ENCODE measurements around the gene BORCS5.
"Not testable (repeated sequence)": the region's sequence is repeated elsewhere in the genome, so short reads cannot be mapped to it uniquely, and the experiment has no call there.

The BORCS5 gene

DNA sequence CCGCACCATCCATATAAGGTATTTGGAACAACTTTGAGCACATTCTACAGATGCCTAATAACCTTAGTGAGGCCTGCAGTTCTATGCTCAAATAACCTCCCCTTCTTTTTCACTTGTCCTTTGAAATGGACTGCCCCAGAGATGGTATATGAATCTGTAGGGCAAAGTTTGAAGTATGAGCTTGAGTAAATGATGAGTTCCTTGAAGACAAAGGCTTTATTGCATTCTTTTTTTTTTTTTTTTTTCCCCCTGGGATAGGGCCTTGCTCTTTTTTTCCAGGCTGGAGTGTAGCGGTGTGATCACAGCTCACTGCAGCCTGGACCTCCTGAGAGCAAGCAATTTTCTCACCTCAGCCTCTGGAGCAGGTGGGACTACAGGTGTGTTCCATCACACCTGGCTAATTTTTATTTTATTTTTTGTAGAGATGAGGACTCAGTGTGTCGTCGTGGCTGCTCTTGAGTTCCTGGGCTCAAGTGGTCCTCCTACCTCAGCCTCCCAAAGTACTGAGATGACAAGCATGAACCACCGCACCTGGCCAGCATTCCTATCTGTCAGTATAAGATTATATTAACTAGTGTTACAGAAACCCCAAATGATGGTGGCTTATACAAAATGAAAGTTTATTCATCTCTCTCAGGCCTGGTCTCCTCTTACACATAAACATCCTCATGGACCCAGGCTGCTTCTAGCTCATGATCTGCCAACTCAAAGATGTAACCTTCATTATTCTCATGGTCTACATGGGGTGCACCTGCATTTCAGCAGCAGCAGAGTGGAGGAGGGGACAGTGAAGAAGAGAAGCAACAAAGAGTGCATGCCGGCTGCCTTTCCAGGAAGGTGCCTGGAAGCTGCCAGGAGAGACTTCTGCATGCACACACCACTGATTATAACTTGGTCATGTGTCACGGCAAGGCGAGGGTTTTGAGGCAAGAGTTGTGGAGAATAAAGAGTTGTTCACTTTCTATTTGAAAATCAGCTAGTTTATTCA, 104.4 kb downstream of the BORCS5 start:
- DNase-seq (ENCODE audit: low read depth in 3 of 3), result no peak

DNA sequence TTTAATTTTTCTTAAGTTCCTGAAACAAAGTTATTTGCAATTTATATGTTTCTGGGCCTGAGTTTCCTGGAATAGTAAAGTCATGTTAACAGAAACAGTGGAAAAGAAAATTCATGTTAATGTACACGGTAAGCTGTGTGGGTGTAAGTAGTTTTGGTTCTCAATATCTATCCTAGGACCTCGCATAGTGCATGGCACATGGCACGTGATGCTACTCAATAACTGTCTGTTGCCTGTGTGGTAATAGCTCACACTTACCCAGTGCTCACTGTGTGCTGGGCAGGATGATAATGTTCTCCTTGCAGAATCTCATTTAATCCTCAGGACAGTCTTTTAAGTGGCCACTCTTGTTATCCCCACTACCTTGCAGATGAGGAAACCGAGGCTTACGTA, 105.0 kb downstream of the BORCS5 start:
- DNase-seq (ENCODE audit: low read depth in 3 of 3), result no peak

DNA sequence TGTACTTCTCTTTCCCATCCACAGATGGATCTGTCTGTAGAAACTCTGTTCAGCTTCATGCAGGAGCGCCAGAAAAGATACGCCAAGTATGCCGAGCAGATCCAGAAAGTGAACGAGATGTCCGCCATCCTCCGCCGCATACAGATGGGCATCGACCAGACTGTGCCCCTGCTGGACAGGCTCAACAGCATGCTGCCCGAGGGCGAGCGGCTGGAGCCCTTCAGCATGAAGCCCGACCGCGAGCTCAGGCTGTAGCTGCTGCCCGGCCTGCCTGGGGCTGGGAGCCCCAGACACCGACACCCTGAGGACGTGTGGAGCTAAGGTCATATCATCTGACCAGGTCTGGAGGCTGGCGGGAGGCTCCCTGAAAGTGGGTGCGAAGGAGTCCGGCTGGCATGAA, 108.6 kb downstream of the BORCS5 start:
- no peak for DNase-seq (ENCODE audit: low read depth in 3 of 3)

DNA sequence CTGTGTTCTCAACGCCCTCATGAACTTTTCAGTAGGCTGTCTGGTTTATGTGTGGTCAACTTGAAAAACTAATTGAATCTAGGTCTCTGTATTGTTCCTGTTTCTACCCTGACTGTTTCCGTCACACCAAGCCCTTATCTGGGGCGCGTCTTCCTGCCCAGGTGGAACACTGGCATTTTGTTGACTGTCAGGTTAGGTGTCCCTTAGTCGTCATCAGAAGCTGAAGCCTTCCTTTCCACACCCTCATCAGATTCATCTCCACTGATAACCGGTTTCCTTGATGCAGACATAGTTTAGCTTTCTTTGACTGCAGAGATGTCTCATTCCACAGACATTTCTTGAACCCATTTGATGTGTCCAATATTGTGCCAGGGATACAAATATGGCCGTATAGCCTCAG, 109.3 kb downstream of the BORCS5 start:
- DNase-seq (ENCODE audit: low read depth in 3 of 3), result peak in 1 of 3 experiments; percentile 42

DNA sequence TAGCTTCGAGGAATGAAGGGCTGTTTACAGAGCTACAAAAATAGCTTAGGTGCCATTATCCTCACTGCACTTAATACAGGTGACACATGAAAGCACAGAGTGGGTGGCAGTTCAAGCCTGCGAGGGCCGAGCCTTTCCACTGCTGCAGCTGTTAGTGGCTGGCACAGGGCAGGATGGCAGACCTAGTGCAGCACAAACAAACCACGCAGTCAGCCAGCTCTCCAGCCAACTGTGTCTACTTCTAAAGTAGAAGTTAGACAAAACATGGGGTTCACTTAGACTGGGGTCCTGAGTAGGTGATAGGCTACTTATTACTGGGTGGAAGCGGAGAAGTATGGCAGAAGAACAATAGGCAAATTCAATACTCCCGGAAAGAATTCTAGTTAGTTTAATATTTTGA, 110.4 kb downstream of the BORCS5 start:
- DNase-seq (ENCODE audit: low read depth in 3 of 3), result peak in 1 of 3 experiments; percentile 41

DNA sequence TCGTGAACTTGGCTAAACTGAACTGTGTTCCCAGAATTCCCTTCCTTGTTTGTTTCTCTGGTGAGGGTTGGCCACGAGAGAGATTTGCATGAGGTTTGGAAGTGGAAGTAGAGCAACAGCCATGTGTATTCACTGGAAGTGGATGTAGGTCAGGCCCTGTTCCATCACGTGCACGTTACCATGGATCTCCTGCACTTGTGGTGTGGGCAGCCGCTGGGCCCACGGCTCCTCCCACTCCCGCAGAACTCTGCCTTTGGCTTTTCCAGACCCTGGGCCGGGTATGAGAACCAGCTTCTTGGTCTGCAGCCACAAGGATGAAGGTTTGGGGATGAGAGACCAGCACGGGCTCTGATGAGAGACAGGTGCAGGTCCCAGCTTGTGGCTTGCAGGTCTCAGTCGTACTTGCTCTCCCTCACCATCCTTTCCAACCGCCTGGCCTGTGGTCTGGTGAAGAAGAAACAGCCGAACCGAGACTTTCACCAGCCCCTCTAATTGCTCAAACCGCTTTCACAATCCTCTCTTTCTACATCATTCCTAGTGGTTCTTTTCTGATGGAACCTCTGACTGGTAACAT, 110.9 kb downstream of the BORCS5 start:
- peak in 1 of 3 experiments; percentile 26 for DNase-seq (ENCODE audit: low read depth in 3 of 3)

DNA sequence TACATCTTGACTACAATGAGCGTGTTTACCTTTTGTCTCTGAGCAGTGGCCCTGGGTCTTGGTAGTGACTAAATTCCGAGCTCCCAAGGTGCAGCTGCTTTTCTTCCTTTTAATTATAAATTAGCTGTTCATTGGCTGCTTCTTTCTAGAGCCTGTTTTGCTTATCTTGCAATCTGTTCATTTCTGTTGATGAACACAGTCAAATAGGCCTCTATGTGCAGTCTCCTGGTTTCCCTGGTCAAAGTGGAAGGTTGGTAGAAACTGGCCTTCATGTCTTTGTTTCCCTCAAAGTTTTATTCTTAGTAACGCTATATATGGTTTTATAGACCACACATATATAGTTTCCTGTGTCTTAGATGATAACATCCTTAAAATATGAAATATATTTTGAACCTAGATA, 111.7 kb downstream of the BORCS5 start:
- no peak for DNase-seq (ENCODE audit: low read depth in 3 of 3)

DNA sequence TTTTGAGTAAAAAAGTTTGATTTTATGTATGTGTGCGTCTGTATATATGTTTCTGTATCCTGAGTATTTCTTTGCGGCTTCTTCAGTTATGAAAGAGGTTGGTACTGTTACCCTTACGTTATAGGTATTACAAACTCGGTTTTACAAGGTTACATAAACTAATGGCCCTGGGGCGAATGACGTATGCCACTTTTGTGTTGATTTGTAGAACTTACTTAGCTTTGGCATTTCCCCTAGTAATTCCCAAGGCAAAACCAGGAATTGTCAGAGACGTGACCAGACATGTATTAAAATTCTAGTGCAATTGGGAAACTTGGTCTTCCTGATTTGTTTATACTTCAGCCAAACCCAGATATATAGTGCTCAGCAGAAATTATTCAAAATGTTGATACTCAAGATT, 112.5 kb downstream of the BORCS5 start:
- DNase-seq (ENCODE audit: low read depth in 3 of 3), result no peak

DNA sequence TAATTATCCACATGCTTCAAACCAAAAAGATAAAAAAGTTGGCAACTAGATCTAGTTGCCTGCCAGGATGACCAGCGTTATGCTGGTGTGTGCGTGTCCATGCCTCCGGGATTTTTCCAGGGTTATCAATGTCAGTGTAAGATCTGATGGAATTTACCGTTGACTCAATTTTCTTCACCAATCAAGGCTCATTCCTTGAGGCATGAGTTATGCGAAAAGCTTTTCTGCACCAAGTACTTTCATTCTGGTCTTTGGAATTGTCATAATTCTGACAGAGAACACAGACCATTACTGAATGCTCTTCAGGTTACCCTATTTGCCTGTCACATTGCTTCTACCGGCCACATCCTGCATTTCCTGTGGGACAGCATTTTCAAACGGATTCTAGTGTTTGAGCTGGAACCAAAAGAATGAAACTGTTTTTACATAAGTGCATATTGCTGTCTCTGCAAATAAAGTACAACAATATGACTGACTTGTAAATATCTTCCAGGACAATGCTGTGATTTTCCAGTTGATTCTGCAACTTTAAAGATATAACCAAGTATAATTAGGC, 114.0 kb downstream of the BORCS5 start:
- no peak for DNase-seq (ENCODE audit: low read depth in 3 of 3)

DNA sequence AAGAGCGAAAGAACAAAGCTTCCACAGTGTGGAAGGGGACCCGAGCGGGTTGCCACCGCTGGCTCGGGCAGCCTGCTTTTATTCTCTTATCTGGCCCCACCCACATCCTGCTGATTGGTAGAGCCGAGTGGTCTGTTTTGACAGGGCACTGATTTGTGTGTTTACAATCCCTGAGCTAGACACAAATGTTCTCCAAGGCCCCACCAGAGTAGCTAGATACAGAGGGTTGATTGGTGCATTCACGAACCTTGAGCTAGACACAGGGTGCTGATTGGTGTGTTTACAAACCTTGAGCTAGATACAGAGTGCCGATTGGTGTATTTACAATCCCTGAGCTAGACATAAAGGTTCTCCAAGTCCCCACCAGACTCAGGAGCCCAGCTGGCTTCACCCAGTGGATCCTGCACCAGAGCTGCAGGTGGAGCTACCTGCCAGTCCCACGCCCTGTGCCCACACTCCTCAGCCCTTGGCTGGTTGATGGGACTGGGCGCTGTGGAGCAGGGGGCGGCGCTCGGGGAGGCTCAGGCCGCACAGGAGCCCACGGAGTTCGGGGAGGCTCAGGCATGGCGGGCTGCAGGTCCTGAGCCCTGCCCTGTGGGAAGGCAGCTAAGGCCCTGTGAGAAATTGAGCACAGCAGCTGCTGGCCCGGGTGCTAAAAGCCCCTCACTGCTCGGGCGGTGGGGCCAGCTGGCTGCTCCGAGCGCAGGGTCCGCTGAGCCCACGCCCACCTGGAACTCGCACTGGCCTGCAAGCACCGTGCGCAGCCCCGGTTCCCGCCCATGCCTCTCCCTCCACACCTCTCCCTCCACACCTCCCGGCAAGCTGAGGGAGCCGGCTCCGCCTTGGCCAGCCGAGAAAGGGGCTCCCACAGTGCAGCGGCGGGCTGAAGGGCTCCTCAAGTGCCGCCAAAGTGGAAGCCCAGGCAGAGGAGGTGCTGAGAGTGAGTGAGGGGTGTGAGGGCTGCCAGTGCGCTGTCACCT, 115.4 kb downstream of the BORCS5 start:
- not testable (repeated sequence) for DNase-seq (ENCODE audit: low read depth in 3 of 3)

DNA sequence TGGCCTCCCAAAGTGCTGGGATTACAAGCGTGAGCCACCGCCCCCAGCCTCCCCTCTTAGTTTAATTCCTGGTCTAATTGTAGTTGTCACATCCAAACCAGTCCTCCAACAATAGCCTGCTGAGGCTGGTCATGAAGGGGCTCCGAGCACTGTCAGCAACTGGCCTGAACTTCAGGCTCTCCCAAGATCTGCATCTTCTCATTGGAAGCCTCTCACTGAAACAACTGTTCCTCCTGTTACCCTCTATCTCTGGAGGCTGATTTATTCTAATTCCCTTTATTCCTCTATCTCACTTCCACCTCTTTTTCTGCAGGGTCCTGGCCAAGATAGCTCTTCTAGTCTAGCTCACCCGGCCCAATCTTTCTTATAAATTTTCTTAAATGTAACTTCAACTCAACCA, 116.3 kb downstream of the BORCS5 start:
- no peak for DNase-seq (ENCODE audit: low read depth in 3 of 3)

DNA sequence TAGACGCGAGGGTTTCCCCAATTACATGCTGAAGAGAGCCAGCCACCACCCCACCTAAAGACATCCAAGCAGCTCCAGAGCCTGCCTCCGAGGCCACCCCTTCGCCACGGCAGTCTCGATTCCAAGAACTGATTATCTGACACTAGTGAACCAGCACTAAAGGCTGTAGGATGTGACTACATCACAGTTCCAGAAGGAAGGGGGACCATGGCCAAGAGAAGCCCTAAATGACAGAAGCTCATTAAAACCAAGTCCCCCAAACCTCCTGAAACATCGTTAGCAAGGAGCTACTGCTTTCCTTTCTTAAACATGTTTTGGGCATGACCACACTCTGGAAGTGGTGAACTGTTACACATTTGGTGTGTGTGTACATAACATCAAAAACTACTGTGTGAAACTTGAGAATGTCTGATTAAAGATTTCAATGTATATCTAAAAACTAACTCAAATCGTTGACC, 117.6 kb downstream of the BORCS5 start:
- no peak for DNase-seq (ENCODE audit: low read depth in 3 of 3)

DNA sequence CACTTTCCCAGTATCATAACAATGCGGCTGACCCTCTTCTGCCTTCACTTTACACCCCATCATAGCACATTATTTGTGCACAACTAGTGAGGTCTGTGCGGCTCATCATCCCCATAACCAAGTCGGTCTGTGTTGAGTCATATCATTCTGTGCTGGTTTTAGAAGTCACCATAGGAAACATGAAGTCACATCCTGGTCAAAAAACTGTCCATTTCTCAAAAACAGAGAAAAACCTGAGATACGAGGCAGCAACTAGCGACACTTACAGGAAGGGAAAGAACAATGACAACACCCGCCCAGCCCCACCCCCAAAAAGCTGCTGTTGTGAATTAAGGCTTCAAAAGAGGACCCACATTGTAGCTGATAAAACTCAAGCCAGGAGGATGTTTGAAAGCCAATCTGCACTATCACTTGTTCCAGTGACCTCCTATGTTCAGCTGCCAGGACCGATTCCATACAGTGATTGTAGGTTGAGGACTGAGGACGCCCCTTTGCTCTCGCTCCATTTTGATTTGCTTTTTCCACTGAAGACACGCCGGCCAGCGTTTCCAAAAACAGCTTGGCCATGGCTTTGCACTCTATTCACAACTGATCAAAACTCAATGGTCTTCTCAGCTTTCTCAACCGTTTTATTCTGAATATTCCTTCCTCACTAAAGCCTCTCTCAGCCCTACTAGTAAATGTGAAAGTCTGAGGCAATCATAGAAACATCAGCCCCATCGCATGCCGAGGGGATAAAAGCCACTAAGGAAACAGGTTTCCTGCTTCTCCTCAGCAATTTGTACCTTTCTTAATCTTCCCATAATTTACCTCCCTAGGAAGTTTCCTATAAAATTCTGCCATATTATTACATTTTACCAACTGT, 118.3 kb downstream of the BORCS5 start:
- DNase-seq (ENCODE audit: low read depth in 3 of 3), result peak in 1 of 3 experiments; percentile 30

DNA sequence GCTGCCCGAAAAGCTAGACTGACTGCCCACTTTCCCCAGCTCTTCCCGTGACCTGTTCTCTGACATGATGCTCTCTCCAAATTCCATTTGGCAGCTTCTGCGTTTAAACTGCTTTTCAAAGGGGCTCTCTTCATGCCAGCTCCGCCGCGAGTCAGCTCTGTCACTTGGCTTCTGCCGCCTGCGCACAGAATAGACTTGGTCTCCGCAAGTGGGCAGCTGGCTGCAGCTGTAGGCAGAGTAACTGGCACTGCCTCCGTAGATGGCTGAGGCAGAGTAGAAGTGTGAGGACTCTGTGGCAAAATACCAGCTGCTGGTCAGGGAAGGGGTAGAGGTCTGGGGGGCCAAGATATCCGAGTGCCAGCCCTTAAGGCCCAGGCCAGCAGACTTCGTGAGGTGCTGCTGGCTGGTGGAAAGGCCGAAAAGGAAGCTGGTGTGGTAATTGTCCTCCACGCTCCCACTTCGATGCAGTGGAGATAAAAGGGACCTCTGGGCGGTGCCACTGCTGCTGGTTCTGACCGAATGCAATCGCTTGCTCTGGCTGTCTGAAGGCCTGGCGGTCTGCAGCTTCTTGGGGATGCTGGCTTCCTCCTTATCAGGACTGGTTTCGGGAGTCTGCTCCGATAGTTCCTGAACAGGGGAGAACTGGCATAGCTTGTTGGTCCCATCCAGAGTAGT, 120.1 kb downstream of the BORCS5 start:
- DNase-seq (ENCODE audit: low read depth in 3 of 3), result no peak

DNA sequence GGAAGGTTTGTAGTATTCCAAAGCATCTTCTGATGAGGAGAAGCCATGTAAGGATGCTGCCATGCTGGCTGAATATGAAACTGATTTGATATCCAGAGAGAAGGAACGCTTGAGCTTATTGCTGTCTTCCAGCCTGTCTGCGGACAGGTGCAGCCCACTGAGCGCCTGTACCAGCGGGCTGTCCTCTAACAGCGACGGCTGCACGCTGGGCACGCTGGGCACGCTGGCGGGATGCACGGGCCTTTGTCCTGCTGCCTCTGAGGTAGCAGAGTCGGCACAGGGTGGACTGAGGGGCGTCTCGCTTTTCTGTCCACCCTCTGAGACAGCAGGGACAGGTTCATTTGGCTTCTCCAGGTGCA, 120.6 kb downstream of the BORCS5 start:
- no peak for DNase-seq (ENCODE audit: low read depth in 3 of 3)

DNA sequence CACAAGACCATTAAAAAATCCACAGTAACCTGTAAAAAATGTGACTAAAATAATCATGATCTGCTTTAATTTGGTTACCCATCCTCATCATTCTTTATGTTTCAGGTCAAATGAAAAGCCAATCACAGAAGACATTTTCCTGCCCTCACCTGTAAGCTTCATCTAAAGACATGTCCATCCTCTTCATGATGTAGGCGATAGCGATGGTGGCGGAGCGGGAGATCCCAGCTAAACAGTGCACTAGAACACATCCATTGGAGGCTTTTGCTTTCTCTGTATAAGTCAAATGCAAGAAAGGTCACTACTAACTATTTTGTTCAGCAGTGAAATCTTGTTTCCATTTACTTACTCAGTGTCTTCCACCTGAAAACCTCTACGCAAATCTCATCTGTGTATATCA, 123.2 kb downstream of the BORCS5 start:
- DNase-seq (ENCODE audit: low read depth in 3 of 3), result no peak

DNA sequence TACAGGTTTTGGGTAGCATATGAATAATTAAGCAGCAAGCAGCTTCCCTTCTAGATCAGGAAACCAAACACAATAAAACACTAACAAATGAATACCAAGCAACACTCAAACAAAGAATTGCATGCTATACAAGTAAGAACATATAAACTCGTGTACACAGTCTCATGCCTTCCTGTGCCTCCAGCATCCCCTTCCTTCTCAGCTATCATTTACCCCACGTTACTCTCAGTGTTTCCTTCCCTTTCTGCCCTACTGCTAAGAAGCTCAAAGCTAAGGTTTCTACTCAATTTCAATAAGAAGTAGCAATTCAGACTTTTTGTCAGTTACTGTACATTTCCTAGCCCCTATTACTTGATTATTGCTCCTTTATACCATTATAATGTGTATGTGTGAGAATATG, 124.8 kb downstream of the BORCS5 start:
- no peak for DNase-seq (ENCODE audit: low read depth in 3 of 3)

DNA sequence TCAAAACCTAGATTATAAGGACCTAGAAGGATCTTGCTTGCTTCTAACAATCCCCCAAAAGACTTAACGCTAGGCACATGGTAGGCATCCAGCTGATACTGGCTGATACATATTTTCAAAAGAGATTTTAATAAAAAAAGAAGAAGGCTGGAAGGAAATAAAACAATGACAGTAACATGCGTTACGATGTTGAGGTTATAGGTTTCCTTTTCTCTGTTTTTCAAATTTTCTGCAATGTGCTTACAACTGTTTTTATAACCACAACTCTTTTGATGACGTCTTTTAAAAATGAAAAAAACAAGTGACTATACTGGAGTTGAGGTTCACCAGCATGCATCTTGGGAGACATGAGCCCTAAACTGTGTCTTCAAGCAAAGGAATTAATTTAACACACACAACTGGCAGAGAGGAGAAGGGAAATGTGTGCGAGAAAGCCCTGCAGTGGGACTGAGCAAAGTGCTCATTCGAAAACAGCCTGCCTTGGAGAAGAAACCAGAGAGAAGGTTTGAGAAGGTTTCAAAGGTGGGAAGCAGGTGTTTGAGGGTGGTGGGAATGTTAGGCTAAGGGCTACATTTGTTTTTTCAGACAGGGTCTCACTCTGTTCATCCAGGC, 125.4 kb downstream of the BORCS5 start:
- DNase-seq (ENCODE audit: low read depth in 3 of 3), result no peak

DNA sequence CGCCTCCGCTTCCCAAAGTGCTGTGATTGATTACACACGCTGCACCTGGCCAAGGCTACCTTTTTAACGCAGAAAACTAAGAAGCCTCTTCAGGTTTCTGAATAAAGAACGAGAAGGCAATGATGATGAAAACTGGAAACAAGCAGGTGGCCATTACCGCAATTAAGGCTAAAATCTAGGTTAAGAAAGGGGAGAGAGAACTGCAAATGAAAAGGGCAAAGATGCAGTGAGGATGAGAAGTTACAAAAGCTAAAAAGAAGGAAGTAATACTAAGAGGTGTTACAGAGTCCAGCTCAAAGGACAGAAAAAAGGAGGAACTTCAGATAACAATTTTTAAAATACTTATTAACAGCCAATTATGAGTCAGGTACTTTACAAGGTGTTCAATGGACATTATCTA, 126.1 kb downstream of the BORCS5 start:
- DNase-seq (ENCODE audit: low read depth in 3 of 3), result no peak

DNA sequence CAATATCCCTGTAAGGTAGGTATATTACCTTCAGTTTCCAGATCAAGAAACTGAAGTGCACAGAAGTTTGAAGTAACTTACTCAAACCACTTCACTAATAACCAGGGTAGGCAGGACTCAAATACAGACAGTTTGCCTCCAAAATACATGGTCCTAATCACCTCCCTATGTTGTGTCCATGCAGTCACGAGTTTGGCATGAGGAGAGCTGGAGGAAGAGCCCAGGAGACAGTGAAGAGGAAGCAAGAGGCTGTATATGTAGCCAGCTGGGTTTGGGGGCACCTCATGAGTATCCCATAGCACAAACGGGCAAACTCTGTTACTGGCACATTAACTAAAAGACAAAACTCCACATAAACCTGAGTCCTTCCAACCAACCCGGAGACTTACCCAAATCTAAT, 126.6 kb downstream of the BORCS5 start:
- no peak for DNase-seq (ENCODE audit: low read depth in 3 of 3)

All from stimulated activated CD4-positive, alpha-beta T cell treated with anti-CD3 and anti-CD28 coated beads, TNF-alpha, amount 100 ng/mL, for 4 hours (primary cell).